A549 (cell line): Measurements from ENCODE around the gene SPAG7. TPM values are rescaled to one million over a fixed set of nuclear protein-coding genes. Genes with fewer than 3 reads are reported as not detected.

Source experiments
- ATAC-seq, 2 experiments: fragments of 200-7000 bp in 1 of 2; fragments of >200 bp in 1 of 2; cut with Nextera tagmentation in 1 of 2; cut with Tn5 transposase in 1 of 2; 3 replicates each; pipeline versions ENCODE4 v1.8.0 to v1.9.1; 2018 to 2020; ENCODE audit warnings: mild to moderate bottlenecking in 1 of 2, moderate library complexity in 1 of 2
- CTCF ChIA-PET: fragments of 300-600 bp; sonication (Branson Sonifier 250); formaldehyde crosslinking; extraction: SDS; loops from one replicate; lab custom pipeline; 2021; ENCODE audit warnings: antibody characterized with exemption, inconsistent platforms; lab: Yijun Ruan, JAX
- POLR2A ChIA-PET: fragments of 350-600 bp; formaldehyde crosslinking; extraction: SDS; loops from one replicate; lab custom pipeline; 2021; ENCODE audit warnings: antibody characterized with exemption, inconsistent platforms; lab: Yijun Ruan, JAX
- DNase-seq, 2 experiments: peaks; one replicate each; pipeline versions ENCODE4 v3.0.0 to v3.0.0-alpha.2; 2011 to 2016; ENCODE audit warnings: low read depth in 1 of 2, low spot score in 1 of 2
- FAIRE-seq: peaks from 2 replicates; lab custom pipeline; 2011; peaks lifted over from hg19 to GRCh38; lab: Jason Lieb, UNC
- H3K27ac ChIP-seq, 2 experiments: fragments of >200 bp; sonication (Bioruptor Twin); formaldehyde crosslinking; 3 replicates each; pipeline ENCODE4 v1.5.1; 2016 to 2017
- H3K4me1 ChIP-seq: fragments of >200 bp; sonication (Bioruptor Twin); formaldehyde crosslinking; 3 replicates; pipeline ENCODE4 v1.6.1; 2016
- H3K4me2 ChIP-seq: fragments of >200 bp; sonication (Bioruptor Twin); formaldehyde crosslinking; 3 replicates; pipeline ENCODE4 v1.6.1; 2016
- H3K4me3 ChIP-seq: fragments of >200 bp; sonication (Bioruptor Twin); formaldehyde crosslinking; 3 replicates; pipeline ENCODE4 v1.5.1; 2016
- H3K9me3 ChIP-seq: fragments of >200 bp; sonication (Bioruptor Twin); formaldehyde crosslinking; 3 replicates; pipeline ENCODE4 v1.6.1; 2016
- CHD4 ChIP-seq: fragments of 200-600 bp; sonication (generic); IDR thresholded peaks from 2 replicates; pipeline ENCODE4 v1.6.1; 2016; ENCODE audit warnings: antibody characterized with exemption, mild to moderate bottlenecking, borderline replicate concordance
- EHMT2 ChIP-seq: fragments of 200-600 bp; sonication (generic); IDR thresholded peaks from 2 replicates; pipeline ENCODE4 v1.6.1; 2016; ENCODE audit warnings: antibody characterized with exemption, low read depth, mild to moderate bottlenecking, moderate library complexity
- FOXS1 ChIP-seq: fragments of 250-450 bp; sonication (Bioruptor Pico); IDR thresholded peaks from 2 replicates; pipeline ENCODE4 v1.5.0; 2020; ENCODE audit warnings: mild to moderate bottlenecking, moderate library complexity
- GATA3 ChIP-seq: IDR thresholded peaks from 2 replicates; pipeline ENCODE4 v1.6.1; 2012; ENCODE audit warnings: borderline replicate concordance
- HOXA7 ChIP-seq: fragments of 250-450 bp; sonication (Bioruptor Pico); IDR thresholded peaks from 2 replicates; pipeline ENCODE4 v1.5.0; 2020; ENCODE audit warnings: mild to moderate bottlenecking, moderate library complexity
- HOXB13 ChIP-seq: fragments of 250-450 bp; sonication (Bioruptor Pico); IDR thresholded peaks from 2 replicates; pipeline ENCODE4 v1.5.0; 2020; ENCODE audit warnings: low read depth, mild to moderate bottlenecking, moderate library complexity
- HOXB5 ChIP-seq: fragments of 250-450 bp; sonication (Bioruptor Pico); IDR thresholded peaks from 2 replicates; pipeline ENCODE4 v1.5.0; 2020; ENCODE audit warnings: mild to moderate bottlenecking, moderate library complexity
- JUN ChIP-seq, 2 experiments: fragments of >200 bp; sonication (Bioruptor Twin); formaldehyde crosslinking; IDR thresholded peaks; 2 replicates in 1 of 2; 3 replicates in 1 of 2; pipeline ENCODE4 v1.6.1; 2016 to 2017
- KDM5A ChIP-seq: fragments of 200-600 bp; sonication (generic); IDR thresholded peaks from 2 replicates; pipeline ENCODE4 v1.6.1; 2016; ENCODE audit warnings: antibody characterized with exemption, mild to moderate bottlenecking
- MAFK ChIP-seq: fragments of 450-650 bp; IDR thresholded peaks from 2 replicates; pipeline ENCODE4 v1.6.1; 2014; ENCODE audit not compliant: partially characterized antibody
- PBX3 ChIP-seq: IDR thresholded peaks from 2 replicates; pipeline ENCODE4 v1.6.1; 2012
- PHF8 ChIP-seq: fragments of 200-600 bp; sonication (generic); IDR thresholded peaks from 2 replicates; pipeline ENCODE4 v1.6.1; 2016; ENCODE audit warnings: low read depth, mild to moderate bottlenecking, antibody characterized with exemption, moderate library complexity, borderline replicate concordance
- RAD21 ChIP-seq, 2 experiments: fragments of >200 bp in 1 of 2; sonication (Bioruptor Twin) in 1 of 2; formaldehyde crosslinking in 1 of 2; IDR thresholded peaks in 1 of 2; conservative IDR thresholded peaks in 1 of 2; 2 replicates in 1 of 2; 3 replicates in 1 of 2; pipeline ENCODE4 v1.6.1; 2012 to 2018; ENCODE audit warnings: inconsistent platforms in 1 of 2
- RCOR1 ChIP-seq: fragments of 150-350 bp; IDR thresholded peaks from 2 replicates; pipeline ENCODE4 v1.6.1; 2014; ENCODE audit warnings: antibody characterized with exemption, low read length, low read depth
- SREBF2 ChIP-seq: fragments of 450-650 bp; IDR thresholded peaks from 2 replicates; pipeline ENCODE4 v1.6.1; 2014; ENCODE audit warnings: mild to moderate bottlenecking, moderate library complexity
- TP53 ChIP-seq: fragments of 250-450 bp; sonication (Bioruptor Pico); IDR thresholded peaks from 2 replicates; pipeline ENCODE4 v1.5.0; 2021; ENCODE audit warnings: mild to moderate bottlenecking, moderate library complexity
- ZFP36 ChIP-seq: fragments of 450-650 bp; IDR thresholded peaks from 2 replicates; pipeline ENCODE4 v1.6.1; 2014; ENCODE audit warnings: borderline replicate concordance; ENCODE audit not compliant: partially characterized antibody
- WGBS: methylation state at CpG from one replicate; pipeline ENCODE4 v1.1.6; 2017; ENCODE audit errors: missing lambda C conversion rate; 5-methylcytosine and 5-hydroxymethylcytosine counted together
- polyA plus RNA-seq, 4 experiments: library from polyadenylated mRNA; depleted of rRNA in 3 of 4; stranded (reverse); fragments of >200 nt; fragmentation: RNase III in 1 of 4; extraction: RNeasy Plus Mini Kit Qiagen cat#74134 plus additional on column Dnase treatment in 1 of 4; gene quantifications; 2 replicates in 3 of 4; 3 replicates in 1 of 4; pipeline ENCODE4 v1.2.3, GENCODE V29; 2011 to 2017
- TF ChIP-seq, protein P1 (sequence below): IDR thresholded peaks from 2 replicates; pipeline ENCODE4 v1.6.1; 2012; ENCODE audit warnings: low read depth, borderline replicate concordance
- TF ChIP-seq, protein P2 (sequence below): IDR thresholded peaks from 2 replicates; pipeline ENCODE4 v1.6.1; 2012
- TF ChIP-seq, protein P3 (sequence below): fragments of >200 bp; sonication (Bioruptor Twin); formaldehyde crosslinking; IDR thresholded peaks from 3 replicates; pipeline ENCODE4 v1.5.1; 2016
- TF ChIP-seq, protein P4 (sequence below): fragments of 150-350 bp; IDR thresholded peaks from 2 replicates; pipeline ENCODE4 v1.6.1; 2014; ENCODE audit warnings: low read depth, mild to moderate bottlenecking, low read length

The SPAG7 gene
- polyA plus RNA-seq, 2 of the 4 experiments (the other 2 are of a cell fraction): 94.9 to 102 TPM

DNA sequence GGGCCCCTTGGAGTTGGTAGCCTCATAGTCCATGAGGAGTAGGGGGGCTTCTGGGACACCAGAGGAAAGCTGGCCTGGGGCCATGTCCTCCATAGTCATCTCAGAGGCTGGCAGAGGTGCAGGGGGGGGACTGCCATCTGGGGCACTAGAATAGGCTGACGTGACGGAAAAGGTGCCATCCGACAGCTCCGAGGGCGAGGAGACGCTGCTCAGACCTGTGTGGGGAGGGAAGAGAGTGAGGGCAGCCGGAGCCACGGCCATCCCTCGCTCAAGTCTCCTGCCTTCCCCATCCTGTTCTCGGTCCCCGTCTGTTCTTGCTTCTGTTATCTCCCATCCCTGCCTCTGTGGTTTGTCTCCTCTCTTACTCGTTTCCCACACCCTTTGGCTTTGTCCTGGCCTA lies 4.7 kb upstream of the SPAG7 start:
- POLR2A ChIA-PET: no interaction called here
- FAIRE-seq (no peak), DNase-seq (no peak), ATAC-seq (no peak)
- CTCF ChIA-PET: interaction anchor here (0.6 to 11.2 kb wide), 6 partner anchors 7 to 90 kb away, joined by 3 to 148 read pairs (median 19); partner anchors contain the start of gene CAMTA2
- H3K9me3 ChIP-seq: no peaks in the 10 kb centered on the region
- H3K4me3 ChIP-seq: no peak overlapping the region
- TF ChIP-seq ZFP36 (no peak), JUN (IDR thresholded peaks at IDR 0.05) (peak in 1 of 2 experiments; percentile 15; a peak in 1 of 5 replicates), FOXS1 (CRISPR knock-in tag) (no peak), MAFK (peak; percentile 37)
- H3K4me1 ChIP-seq: peaks cover 15% of the 10 kb centered on the region
- H3K4me2 ChIP-seq: no peak overlapping the region
- WGBS: 94% methylated on average over 12 of the region's 12 CpGs
- H3K27ac ChIP-seq: no peak overlapping the region

GRCh38 chr17:4971826-4972225 lies 4.2 kb upstream of the SPAG7 start:
- Histone ChIP-seq H3K9me3 (no peaks in the 10 kb centered on the region), H3K27ac (no peak overlapping the region), H3K4me2 (no peak overlapping the region), H3K4me3 (no peak overlapping the region), H3K4me1 (peaks cover 15% of the 10 kb centered on the region)
- 80% methylated on average over 6 of the region's 6 CpGs for WGBS
- DNase-seq: no peak
- POLR2A ChIA-PET: interaction anchor here (1.9 kb wide), 1 partner anchor 32 kb away, joined by 10 read pairs; the partner anchor contains the start of genes RNF167 and SLC25A11
- TF ChIP-seq JUN (IDR thresholded peaks at IDR 0.05): 0 out of 5 replicates have a peak, but pooled peaks of 1 of the 2 experiments have one; percentile 10
- TF ChIP-seq, protein P1, sequence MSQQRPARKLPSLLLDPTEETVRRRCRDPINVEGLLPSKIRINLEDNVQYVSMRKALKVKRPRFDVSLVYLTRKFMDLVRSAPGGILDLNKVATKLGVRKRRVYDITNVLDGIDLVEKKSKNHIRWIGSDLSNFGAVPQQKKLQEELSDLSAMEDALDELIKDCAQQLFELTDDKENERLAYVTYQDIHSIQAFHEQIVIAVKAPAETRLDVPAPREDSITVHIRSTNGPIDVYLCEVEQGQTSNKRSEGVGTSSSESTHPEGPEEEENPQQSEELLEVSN: no peak
- no peak for FAIRE-seq
- ATAC-seq: no peak
- CTCF ChIA-PET: interaction anchor here (0.9 to 11.2 kb wide), 5 partner anchors 8 to 91 kb away, joined by 3 to 148 read pairs (median 34); partner anchors contain the start of gene CAMTA2

- FAIRE-seq: no peak
- peak overlapping the region in 1 of 2 experiments; percentile 95; a peak in 1 of 6 replicates for H3K27ac ChIP-seq
- H3K4me1 ChIP-seq: peaks cover 21% of the 10 kb centered on the region
- ATAC-seq: no peak
- POLR2A ChIA-PET: interaction anchor here (0.8 to 2.0 kb wide), 3 partner anchors 17 to 30 kb away, joined by 3 to 10 read pairs (median 8); partner anchors contain the start of genes CAMTA2, RNF167 and SLC25A11
- no peak for DNase-seq
- TF ChIP-seq RAD21 (conservative IDR thresholded peaks at IDR 0.05 in 1 of 2, IDR thresholded peaks at IDR 0.05 in 1 of 2) (no peak), RCOR1 (no peak), HOXB5 (CRISPR knock-in tag) (no peak), EHMT2 (no peak)
- TF ChIP-seq, protein P2, sequence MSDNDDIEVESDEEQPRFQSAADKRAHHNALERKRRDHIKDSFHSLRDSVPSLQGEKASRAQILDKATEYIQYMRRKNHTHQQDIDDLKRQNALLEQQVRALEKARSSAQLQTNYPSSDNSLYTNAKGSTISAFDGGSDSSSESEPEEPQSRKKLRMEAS: no peak
- no peak overlapping the region for H3K4me3 ChIP-seq
- CTCF ChIA-PET: interaction anchor here (0.9 to 11.2 kb wide), 9 partner anchors 9 to 404 kb away, joined by 3 to 148 read pairs (median 6); partner anchors contain the start of genes CAMTA2, CHRNE, RNF167 and SLC25A11
- WGBS: 98% methylated on average over 8 of the region's 8 CpGs
- no peaks in the 10 kb centered on the region for H3K9me3 ChIP-seq
- no peak overlapping the region for H3K4me2 ChIP-seq
These were observed 2.7 kb upstream of the SPAG7 start for GRCh38 chr17:4970273-4970672.

DNA sequence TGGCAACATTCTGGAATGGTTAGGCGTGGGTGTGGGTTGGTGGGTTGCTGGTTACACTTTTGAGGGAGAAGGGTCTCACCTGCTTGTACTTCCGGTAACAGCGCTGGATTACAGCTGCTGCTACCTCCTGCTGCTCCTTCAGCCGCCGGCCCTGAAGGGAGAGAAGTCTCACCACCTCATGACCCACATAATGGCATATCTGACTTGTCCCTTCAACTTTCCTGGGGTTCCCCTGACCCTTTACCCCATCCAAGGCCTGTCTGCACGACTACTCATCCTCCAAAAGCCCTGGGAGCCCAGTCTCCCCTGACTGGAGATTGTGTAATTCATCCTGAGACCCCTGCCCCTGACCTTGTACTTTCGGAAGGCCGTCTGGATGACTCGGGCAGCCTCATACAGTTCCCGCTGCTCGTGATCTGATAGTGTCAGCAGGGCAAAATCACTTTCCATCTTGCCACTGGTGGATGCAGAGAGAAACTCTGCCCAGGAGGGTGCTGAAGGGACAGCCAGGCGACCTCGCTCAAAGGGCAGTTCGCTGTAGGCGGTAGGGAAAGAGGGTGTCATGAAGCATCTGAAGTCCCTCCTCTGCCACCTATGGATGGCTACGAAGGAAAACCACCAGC lies 2.0 kb upstream of the SPAG7 start:
- ChIA-PET CTCF (interaction anchor here (1.2 to 11.2 kb wide), 7 partner anchors 10 to 93 kb away, joined by 3 to 148 read pairs (median 7); partner anchors contain the start of genes CAMTA2 and CHRNE), POLR2A (interaction anchor here (0.8 to 2.0 kb wide), 3 partner anchors 17 to 30 kb away, joined by 3 to 10 read pairs (median 8); partner anchors contain the start of genes CAMTA2, RNF167 and SLC25A11)
- no peaks in the 10 kb centered on the region for H3K9me3 ChIP-seq
- FAIRE-seq: no peak
- ATAC-seq: no peak
- peaks cover 21% of the 10 kb centered on the region for H3K4me1 ChIP-seq
- DNase-seq: no peak
- WGBS: 91% methylated on average over 16 of the region's 16 CpGs
- peak overlapping the region; percentile 91 to 95; a peak in 4 of 6 replicates for H3K27ac ChIP-seq
- H3K4me2 ChIP-seq: peak overlapping the region; percentile 84; the same call in 2 of the 3 replicates
- no peak overlapping the region for H3K4me3 ChIP-seq
- no peak for TF ChIP-seq PHF8
- TF ChIP-seq CHD4: no peak
- no peak for TF ChIP-seq TP53
- no peak for TF ChIP-seq HOXB13
- no peak for TF ChIP-seq HOXA7
- TF ChIP-seq, protein P3, sequence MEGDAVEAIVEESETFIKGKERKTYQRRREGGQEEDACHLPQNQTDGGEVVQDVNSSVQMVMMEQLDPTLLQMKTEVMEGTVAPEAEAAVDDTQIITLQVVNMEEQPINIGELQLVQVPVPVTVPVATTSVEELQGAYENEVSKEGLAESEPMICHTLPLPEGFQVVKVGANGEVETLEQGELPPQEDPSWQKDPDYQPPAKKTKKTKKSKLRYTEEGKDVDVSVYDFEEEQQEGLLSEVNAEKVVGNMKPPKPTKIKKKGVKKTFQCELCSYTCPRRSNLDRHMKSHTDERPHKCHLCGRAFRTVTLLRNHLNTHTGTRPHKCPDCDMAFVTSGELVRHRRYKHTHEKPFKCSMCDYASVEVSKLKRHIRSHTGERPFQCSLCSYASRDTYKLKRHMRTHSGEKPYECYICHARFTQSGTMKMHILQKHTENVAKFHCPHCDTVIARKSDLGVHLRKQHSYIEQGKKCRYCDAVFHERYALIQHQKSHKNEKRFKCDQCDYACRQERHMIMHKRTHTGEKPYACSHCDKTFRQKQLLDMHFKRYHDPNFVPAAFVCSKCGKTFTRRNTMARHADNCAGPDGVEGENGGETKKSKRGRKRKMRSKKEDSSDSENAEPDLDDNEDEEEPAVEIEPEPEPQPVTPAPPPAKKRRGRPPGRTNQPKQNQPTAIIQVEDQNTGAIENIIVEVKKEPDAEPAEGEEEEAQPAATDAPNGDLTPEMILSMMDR: no peak
- no peak for TF ChIP-seq FOXS1 (CRISPR knock-in tag)
- TF ChIP-seq KDM5A: no peak
- TF ChIP-seq, protein P4, sequence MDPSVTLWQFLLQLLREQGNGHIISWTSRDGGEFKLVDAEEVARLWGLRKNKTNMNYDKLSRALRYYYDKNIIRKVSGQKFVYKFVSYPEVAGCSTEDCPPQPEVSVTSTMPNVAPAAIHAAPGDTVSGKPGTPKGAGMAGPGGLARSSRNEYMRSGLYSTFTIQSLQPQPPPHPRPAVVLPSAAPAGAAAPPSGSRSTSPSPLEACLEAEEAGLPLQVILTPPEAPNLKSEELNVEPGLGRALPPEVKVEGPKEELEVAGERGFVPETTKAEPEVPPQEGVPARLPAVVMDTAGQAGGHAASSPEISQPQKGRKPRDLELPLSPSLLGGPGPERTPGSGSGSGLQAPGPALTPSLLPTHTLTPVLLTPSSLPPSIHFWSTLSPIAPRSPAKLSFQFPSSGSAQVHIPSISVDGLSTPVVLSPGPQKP: no peak
- TF ChIP-seq SREBF2: no peak
- TF ChIP-seq PBX3: no peak; the same call in 1 of the 2 replicates
- no peak for TF ChIP-seq GATA3
- TF ChIP-seq, protein P2: no peak
